ENCODE measurements around the gene SUN1. TPM values are rescaled to one million over a fixed set of nuclear protein-coding genes. Genes with fewer than 3 reads are reported as not detected.
A peak's percentile ranks its signal among the peaks of the same experiment; 100 is the strongest.

The SUN1 gene
- total and polyA plus RNA-seq, 2 of the 8 experiments (the other 6 are each of a cell fraction or from before 2014, with no cell fraction given): 108 to 158 TPM

- peak; percentile 38 to 93 for DNase-seq (ENCODE audit: low read depth in 1 of 2, low spot score in 2 of 2)
- no peak overlapping the region for H4K5ac ChIP-seq (ENCODE audit: insufficient read length, low read depth, low read length)
- ChIA-PET CTCF (ENCODE audit: partially characterized antibody) (interaction anchor here (0.5 to 6.6 kb wide), 27 partner anchors 11 to 626 kb away, joined by 3 to 38 read pairs (median 4); partner anchors contain the start of gene SUN1), POLR2A (ENCODE audit: partially characterized antibody) (interaction anchor here (1.0 kb wide), 2 partner anchors 30 to 44 kb away, joined by 3 read pairs; no protein-coding TSS in a partner anchor)
- no peak overlapping the region for H2BK20ac ChIP-seq (ENCODE audit: low read length)
- no peak overlapping the region for H2AFZ ChIP-seq (ENCODE audit: low read length)
- no peak overlapping the region for H3K4me3 ChIP-seq (ENCODE audit: extremely low read depth in 1 of 4, insufficient read depth in 2 of 4, low read depth in 3 of 4, low read length in 4 of 4)
- H4K8ac ChIP-seq (ENCODE audit: extremely low read depth, insufficient read depth, low read length): no peak overlapping the region
- no peak overlapping the region for H3K4me2 ChIP-seq (ENCODE audit: insufficient read depth in 1 of 2, low read depth in 2 of 2, low read length in 2 of 2)
- H3K4ac ChIP-seq (replicated peaks; ENCODE audit: insufficient read length, low read depth, low read length): no peak overlapping the region
- no peak overlapping the region for H3K9ac ChIP-seq (replicated peaks in 1 of 4; ENCODE audit: extremely low read depth in 1 of 4, low read depth in 3 of 4, low read length in 3 of 4)
- no peak overlapping the region for H3K14ac ChIP-seq (ENCODE audit: insufficient read length)
- no peaks in the 10 kb centered on the region for H3K4me1 ChIP-seq (replicated peaks in 1 of 4; ENCODE audit: control insufficient read depth in 3 of 4, insufficient read depth in 4 of 4, low read length in 3 of 4)
- no peak overlapping the region for H2BK120ac ChIP-seq (replicated peaks; ENCODE audit: low read depth, low read length)
- 55% methylated on average over 6 of the region's 11 CpGs; no CpG with 5 or more reads in 1 of the 2 experiments for WGBS, 2 experiments (ENCODE audit: extremely low coverage in 1 of 2, insufficient coverage in 1 of 2, insufficient read length in 1 of 2, insufficient replicate concordance in 2 of 2, low coverage in 1 of 2, low lambda C conversion rate in 2 of 2, missing lambda C conversion rate in 1 of 2)
- H2AK5ac ChIP-seq (ENCODE audit: low read depth, low read length): no peak overlapping the region
- no peaks in the 10 kb centered on the region for H3K23me2 ChIP-seq (ENCODE audit: low read depth, low read length)
- no peak overlapping the region for H2BK5ac ChIP-seq (ENCODE audit: low read depth, low read length)
- no peak overlapping the region for H3K27ac ChIP-seq (ENCODE audit: low read depth, low read length)
- no peaks in the 10 kb centered on the region for H3K9me3 ChIP-seq (ENCODE audit: insufficient read depth in 2 of 2, low read depth in 1 of 2, low read length in 1 of 2)
- H4K91ac ChIP-seq (replicated peaks; ENCODE audit: insufficient read length, low read length): no peak overlapping the region
- no peak overlapping the region for H3K23ac ChIP-seq (ENCODE audit: insufficient read length)
- no peaks in the 10 kb centered on the region for H3K79me2 ChIP-seq (ENCODE audit: control insufficient read depth in 1 of 2, insufficient read depth in 2 of 2, low read length in 2 of 2)
- no peaks in the 10 kb centered on the region for H3K27me3 ChIP-seq (replicated peaks in 1 of 4; ENCODE audit: control insufficient read depth in 3 of 4, extremely low read depth in 1 of 4, insufficient read depth in 3 of 4, low read length in 3 of 4)
- no peaks in the 10 kb centered on the region for H3K79me1 ChIP-seq (ENCODE audit: low read depth, low read length)
- peak; percentile 19 for FAIRE-seq
- H2BK12ac ChIP-seq (ENCODE audit: low read depth, low read length): no peak overlapping the region
- H3K56ac ChIP-seq (replicated peaks; ENCODE audit: insufficient read length, low read depth, low read length): no peak overlapping the region
- H2BK15ac ChIP-seq (ENCODE audit: low read length): no peak overlapping the region
- no peak overlapping the region for H3K18ac ChIP-seq (ENCODE audit: extremely low read depth, low read length)
- peaks cover 5 to 32% (median 8%) of the 10 kb centered on the region in 4 experiments; a peak in 7 of 8 replicates for H3K36me3 ChIP-seq (ENCODE audit: control insufficient read depth in 2 of 4, insufficient read depth in 4 of 4, low read length in 3 of 4)
- peaks cover 0 to 2% of the 10 kb centered on the region in 2 experiments for H4K20me1 ChIP-seq (replicated peaks in 1 of 2; ENCODE audit: control insufficient read depth in 1 of 2, insufficient read depth in 2 of 2, low read length in 2 of 2)
- TF ChIP-seq KDM5A (IDR thresholded peaks at IDR 0.05; ENCODE audit: low read length): no peak
- TF ChIP-seq CHD2 (IDR thresholded peaks at IDR 0.05; ENCODE audit: low read length): no peak
- TF ChIP-seq CEBPB (IDR thresholded peaks at IDR 0.05; ENCODE audit: low read depth, low read length): no peak
These were observed 45.6 kb upstream of the SUN1 start for GRCh38 chr7:786472-787255.
